ENCODE measurements around the gene CMTM6. TPM values are rescaled to one million over a fixed set of nuclear protein-coding genes. Genes with fewer than 3 reads are reported as not detected.
A peak's percentile ranks its signal among the peaks of the same experiment; 100 is the strongest.
"Not testable (repeated sequence)": the region's sequence is repeated elsewhere in the genome, so short reads cannot be mapped to it uniquely, and the experiment has no call there.

Gene CMTM6, protein sequence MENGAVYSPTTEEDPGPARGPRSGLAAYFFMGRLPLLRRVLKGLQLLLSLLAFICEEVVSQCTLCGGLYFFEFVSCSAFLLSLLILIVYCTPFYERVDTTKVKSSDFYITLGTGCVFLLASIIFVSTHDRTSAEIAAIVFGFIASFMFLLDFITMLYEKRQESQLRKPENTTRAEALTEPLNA
- total RNA-seq, result 110 and 161 TPM in 2 replicates

DNA sequence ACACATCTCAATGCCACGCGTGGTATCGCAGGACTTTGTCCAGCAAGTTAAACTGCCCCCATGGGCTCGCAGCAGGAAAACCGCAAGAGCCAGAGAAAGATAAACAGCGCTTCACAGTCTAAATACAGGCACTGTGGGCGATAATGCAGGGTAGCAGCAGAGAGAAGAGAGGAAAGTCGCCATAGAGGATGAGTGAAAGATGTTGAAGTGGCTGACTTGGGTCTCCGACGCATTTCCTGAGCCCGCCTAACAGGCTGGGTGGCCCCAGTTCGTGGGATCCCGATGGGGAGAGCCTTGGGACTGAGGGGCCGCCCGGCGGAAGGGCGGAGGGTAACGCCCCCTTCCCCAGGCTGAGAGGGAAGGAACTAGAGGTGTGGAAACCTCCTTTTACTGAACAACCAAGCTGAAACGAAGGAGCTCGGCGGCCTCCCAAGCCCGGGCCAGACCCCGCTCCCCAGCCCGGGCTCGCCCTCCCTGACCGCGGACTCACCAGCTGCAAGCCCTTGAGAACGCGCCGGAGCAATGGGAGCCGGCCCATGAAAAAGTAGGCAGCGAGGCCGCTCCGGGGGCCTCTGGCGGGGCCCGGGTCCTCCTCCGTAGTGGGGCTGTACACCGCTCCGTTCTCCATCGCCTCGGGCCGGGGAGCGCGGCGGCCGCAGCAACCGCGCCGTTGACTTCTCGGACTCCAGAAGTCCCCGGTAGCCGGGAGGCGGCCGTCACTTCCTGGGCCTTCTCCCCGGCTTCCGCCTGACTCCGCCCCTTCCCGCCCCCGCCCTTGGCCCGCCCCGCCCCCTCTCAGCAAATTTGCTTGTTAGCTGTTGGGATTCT is at the start of gene CMTM6:
TSS of gene CMTM6 (minus strand) at position 735 of the 828 bp plus-strand sequence. CDS start at position 628, 107 bp downstream.
- DNase-seq, result peak; percentile 76

DNA sequence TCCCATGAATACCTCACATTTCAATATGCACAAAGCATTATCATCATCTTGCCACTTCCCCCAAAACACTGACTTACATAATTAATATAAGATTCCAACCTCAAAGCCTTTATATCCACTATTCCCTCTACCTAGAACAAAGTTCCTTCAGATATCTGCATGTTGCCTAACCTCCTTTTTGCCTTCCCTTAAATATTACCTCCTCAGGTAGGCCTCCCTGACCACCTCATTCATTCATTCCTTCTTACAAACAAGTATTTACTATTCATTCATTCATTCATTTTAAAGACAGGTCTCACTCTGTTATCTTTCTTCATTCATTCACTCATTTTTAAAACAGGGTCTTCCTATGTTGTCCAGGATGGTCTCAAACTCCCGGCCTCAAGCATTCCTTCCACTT is 49.4 kb upstream of the CMTM6 start:
- DNase-seq, result no peak

DNA sequence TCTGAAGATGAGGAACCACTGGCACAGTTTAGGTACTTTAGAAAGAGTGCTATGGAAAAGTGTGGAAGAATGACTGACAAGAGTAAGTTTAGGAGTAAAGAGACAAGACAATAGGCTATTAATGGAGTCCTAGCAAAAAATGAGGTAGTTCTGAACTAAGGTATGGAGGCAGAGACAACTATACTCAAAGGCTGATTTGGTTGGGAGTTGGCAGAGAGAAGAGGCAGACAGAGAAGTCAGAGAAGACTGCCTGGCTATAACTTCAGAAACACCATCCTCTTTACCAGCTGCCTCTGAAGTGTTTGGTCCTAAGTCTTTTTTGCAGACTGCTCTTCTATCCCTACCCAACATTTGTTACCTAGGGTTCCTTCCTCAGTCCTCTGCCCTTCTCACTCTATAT is 48.8 kb upstream of the CMTM6 start:
- no peak for DNase-seq

DNA sequence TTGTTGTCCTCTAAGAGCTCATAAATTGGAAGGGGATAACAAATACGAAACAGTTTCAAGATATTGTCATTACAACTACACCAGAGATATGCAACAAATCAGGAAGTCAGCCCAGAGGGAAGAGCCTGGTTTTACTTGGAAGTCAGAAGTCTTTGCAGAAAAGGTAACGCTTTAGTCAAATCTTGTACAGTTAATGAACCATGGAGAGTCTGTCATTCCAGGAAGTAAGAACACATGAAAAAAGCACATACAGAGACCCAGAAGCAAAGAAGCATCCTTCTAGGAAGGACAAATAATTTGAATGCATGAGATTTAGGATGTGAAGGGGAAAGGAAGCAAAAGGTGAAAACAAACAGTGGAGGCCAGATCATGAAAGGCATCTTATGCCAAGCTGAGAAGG is 48.4 kb upstream of the CMTM6 start:
- DNase-seq, result no peak

GRCh38 chr3:32545305-32545704 is 42.7 kb upstream of the CMTM6 start:
- DNase-seq, result no peak

DNA sequence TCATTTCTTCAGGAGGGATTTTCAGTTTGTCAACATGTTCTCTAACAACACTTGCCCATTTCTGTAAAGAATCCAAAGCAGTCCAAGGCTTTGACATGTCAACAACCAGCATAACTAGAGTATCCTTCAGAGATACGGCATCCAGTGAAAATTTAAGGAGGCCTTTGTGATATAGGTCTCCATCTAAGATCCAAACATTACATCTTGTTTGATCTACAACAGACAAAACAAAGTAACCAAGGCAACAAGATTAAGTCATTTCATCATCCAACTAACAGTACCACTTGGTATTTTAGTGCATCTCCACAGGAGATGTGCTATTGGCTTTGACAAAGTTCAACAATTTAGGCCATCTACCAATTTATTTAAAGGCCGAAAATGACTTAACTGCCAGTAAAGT is 42.2 kb upstream of the CMTM6 start:
- DNase-seq, result no peak

DNA sequence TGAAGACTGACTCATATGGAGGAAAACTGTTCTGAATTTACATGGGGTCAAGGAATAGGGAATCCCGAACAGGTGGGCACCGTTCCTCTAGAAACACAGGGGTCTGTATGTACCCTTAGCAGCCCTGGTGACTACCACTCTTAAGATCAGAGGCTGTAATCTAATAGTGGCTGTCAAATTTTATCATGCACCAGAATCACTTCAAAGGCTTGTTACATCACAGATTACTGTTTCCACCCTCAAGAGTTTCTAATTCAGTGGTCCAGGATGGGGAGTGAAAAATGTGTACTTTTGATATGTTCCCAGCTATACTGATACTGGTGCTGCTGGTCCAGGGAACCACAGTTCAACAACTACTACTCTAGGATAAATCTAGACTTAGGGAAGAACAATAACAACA is 40.2 kb upstream of the CMTM6 start:
- DNase-seq, result no peak

DNA sequence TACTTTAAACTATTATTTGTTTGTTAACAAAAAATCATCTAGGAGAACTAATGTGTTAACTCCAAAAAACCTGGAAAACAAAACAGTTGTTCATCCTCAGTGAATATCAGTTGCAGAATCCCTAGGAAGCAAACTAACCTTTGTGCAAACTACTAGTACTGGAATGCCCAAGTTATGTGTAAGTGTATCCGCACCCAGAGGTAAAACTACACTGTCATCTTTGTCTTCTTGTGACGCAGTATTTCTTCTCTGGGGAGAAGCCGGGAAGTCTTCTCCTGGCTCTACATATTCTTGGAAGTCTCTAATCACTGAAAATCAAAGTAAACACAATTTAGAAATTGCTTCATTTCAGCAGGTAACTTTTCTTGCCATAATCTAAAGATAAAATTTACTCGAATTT is 38.2 kb upstream of the CMTM6 start:
- no peak for DNase-seq

- no peak for DNase-seq
Measured at GRCh38 chr3:32532434-32532833, 29.8 kb upstream of the CMTM6 start.

DNA sequence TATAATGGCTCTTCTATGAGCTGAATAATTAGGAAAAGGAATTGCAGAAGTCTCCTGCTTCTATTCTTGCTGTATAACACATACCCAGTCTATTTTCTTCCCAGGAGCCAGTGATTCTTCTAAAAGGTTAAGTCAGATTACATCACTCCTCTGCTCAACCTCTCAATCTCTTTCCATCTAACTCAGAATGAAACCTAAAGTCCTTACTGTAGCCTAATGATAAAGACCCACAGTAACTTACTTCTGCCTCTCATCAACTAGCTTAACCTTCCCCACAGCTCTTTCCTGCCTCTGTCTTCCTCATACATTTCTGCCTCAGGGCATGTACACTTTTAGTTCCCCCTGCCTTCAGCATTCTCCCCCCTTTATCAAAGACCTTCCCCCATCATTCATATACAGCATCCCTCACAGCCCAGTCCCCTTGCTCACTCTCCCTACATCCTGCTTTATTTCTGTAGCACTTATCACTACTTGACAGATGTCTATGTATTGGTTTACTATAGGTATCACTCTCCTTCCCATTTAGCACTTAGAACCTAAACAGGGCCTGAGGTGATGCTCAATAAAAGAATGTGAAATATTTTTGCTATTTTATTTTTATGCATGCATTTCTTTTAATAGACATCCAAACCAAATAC is 28.5 kb upstream of the CMTM6 start:
- DNase-seq, result no peak

DNA sequence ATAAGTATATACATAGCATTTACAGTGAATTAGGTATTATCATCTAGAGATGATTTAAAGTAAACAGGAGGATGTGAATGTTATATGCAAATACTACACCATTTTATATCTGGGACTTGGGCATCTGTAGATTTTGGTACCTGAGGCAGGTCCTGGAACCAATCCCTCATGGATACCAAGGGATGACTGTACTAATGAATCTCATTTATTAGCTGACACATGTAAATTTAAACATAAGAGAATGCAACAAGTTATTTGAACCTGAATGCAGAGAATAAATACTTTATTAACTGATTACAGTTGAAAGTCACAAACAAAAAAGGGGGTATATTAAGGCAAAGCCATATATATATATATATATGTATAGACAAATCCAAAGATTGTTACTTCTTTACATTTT is 23.1 kb upstream of the CMTM6 start:
- no peak for DNase-seq

DNA sequence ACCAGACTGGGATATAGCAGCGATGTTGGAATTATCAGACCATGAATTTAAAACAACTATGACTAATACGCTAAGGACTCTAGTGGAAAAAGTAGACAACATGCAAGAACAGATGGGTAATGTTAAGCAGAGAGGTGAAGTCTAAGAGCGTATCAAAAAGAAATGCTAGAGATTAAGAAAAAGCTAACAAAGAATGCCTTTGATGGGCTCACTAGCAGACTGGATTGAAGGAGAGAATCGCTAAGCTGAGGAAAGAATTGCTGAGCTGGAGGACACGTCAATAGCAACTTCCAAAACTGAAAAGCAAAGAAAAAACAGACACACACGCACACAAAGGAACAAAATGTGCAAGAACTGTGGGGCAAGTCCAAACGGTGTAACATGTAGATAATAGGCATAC is 20.0 kb upstream of the CMTM6 start:
- no peak for DNase-seq

GRCh38 chr3:32518921-32519320 is 16.3 kb upstream of the CMTM6 start:
- not testable (repeated sequence) for DNase-seq

DNA sequence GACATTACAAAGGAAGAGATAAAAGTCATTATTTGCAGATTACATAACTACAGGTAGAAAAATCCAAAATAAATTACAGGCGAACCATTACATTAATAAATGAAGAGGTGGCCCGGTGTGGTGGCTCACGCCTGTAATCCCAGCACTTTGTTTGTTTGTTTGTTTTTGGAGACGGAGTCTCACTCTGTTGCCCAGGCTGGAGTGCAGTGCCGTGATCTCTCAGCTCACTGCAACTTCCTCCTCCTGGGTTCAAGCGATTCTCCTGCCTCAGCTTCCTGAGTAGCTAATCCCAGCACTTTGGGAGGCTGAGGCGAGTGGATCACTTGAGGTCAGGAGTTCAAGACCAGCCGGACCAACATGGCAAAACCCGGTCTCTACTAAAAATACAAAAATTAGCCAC is 14.1 kb upstream of the CMTM6 start:
- not testable (repeated sequence) for DNase-seq

DNA sequence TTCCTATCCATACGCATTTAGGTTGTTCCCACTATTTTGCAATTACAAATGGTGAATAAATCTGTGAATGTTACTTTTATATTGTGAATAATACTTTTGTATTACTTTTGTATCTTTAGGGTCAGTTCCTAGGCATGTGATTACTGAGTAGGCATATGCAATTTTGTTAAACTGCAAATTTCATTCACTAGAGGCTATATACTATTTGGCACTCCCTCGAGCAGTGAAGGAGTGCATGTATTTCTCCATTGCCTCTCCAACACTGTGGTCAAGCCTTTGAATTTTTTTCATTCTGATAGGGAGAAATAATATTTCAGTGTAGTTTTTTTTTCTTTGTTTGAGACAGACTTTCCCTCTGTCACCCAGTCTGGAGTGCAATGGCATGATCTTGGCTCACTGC is 8.4 kb upstream of the CMTM6 start:
- no peak for DNase-seq

DNA sequence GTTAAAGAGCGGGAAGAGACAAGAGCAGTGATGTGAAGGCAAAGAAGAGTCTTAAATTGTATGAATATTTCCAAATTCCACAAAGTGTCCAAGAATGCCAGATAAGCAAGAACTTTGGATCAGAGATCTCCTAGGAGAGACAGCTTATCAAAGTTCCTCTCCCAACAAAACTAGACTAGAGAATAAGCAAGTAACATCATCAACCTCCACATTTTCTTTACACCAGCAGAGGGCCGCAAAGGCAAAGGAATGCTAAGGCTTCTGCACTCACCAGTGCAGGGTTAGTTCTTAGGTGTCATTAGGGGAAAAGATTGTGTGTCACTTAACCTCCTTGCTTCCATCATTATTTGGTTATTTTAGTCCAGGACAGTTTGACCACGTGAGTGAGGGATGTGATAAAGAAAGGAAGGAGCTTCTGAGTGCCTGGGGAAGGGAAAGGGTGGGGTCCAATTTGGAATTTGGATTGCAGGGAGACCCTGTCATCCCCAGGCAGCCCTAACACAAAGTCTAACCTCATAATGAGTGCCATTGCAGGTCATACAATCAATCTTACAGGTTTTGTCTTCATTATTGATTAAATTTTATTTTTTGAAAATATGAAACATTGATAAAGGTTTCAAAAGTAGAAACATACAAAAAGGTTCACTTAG is 7.5 kb upstream of the CMTM6 start:
- peak; percentile 80 for DNase-seq

DNA sequence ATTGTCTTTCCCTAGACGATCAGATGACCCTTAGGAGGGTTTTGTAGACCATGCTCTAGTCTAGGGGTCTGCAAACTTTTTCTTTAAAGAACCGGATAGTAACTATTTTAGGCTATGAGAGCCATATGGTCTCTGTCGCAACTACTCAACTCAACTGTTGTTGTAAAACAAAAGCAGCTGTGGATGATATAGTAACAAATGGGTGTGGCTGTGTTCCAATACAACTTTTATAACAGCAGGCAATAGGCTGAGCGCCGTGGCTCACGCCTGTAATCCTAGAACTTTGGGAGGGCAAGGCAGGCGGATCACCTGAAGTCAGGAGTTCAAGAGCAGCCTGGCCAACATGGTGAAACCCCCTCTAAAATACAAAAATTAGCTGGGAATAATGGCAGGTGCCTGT is 6.1 kb upstream of the CMTM6 start:
- no peak for DNase-seq

- peak; percentile 63 for DNase-seq
Measured at GRCh38 chr3:32506466-32506865, 3.8 kb upstream of the CMTM6 start.

DNA sequence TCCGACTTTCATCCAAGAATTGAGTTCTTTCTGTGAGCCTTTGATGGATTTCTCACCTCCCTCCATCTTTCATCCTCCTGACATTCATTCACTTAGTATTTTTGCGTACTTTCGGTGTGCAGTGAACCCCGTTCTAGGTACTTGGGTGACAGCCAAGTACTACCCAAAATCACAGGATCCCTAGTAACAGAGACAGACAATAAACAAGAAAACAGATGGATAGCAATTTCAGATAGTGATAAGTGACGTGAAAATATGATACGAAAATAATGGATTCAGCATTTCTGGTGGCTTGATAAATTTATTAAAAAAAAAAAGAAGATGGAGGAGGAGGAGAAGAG is 264 bp upstream of the CMTM6 start:
- no peak for DNase-seq

DNA sequence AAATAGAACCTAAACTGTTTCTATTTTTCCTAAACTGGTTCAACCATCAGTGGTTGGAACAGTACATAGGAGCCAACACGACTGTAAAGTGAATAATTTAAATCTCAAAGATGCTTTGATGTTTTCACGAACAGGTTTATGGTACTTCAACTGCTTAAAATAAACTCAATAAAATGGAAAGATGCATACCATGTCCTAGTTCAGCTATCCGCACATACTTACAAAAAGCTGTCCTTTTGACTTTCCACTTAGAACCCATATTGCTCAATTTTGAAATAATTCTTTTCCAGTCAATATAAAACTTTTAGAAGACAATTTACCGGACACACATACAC is 902 bp downstream of the CMTM6 start:
- no peak for DNase-seq

- no peak for DNase-seq
Measured at GRCh38 chr3:32500880-32501782, 1.5 kb downstream of the CMTM6 start.

GRCh38 chr3:32500231-32500630 is 2.4 kb downstream of the CMTM6 start:
- no peak for DNase-seq

- no peak for DNase-seq
Measured at GRCh38 chr3:32499585-32499984, 3.1 kb downstream of the CMTM6 start.
